NCI-H146 treated with DMSO at 0.1 percent for 48 hours (cell line): ENCODE measurements around the gene LIN37.
A peak's percentile ranks its signal among the peaks of the same experiment; 100 is the strongest.

Experiments
- DNase-seq: peaks from one replicate; lab custom pipeline; 2025; ENCODE audit not compliant: unreplicated experiment; lab: John Stamatoyannopoulos, UW

LIN37 gene, protein sequence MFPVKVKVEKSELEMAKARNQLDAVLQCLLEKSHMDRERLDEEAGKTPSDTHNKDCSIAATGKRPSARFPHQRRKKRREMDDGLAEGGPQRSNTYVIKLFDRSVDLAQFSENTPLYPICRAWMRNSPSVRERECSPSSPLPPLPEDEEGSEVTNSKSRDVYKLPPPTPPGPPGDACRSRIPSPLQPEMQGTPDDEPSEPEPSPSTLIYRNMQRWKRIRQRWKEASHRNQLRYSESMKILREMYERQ

DNA sequence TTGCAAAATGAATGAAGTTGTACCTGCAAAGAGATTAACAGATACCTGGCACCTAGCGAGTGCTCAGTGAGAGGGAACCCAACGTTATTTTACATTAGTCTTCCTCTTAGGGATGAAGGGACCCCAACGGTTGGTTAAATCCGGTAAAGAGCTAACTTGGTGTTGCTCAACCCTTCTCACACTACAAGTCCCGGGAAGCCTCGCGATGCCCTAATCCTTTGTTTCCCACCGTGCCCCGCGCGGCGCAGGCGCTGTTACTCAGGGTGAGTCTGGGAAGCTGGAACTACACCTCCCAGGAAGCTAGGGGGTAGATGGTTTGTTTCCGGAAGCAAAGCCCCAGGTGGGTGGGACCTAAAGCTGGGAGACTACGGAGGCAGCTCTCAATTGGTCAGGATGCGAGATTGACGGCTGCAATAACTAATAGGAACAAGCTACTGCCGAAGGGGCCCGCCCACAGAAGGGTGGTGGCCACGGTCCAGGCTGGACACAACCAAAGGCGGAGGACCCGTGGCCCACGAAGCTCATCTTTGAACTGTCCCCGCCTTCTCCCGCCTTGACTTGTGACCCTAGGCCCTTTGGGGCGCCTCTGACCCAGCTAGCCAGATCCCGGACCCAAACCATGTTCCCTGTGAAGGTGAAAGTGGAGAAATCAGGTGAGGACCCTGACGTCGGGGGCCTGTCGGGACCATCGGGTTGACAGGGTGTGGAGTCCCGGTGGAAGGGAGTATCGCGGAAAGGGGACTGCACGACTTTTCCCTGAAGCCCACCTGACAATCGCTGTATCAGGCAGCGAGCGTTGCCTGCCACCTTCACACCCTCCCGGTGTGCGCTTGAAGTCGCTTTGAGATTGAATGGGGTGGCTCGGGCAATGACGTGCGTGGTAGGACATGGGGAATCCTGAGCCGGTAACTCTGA is at the start of gene LIN37:
LIN37 (plus strand) TSS at position 471 of the 915 bp plus-strand sequence; CDS start at position 620, 149 bp downstream.
- DNase-seq, result peak; percentile 99

DNA sequence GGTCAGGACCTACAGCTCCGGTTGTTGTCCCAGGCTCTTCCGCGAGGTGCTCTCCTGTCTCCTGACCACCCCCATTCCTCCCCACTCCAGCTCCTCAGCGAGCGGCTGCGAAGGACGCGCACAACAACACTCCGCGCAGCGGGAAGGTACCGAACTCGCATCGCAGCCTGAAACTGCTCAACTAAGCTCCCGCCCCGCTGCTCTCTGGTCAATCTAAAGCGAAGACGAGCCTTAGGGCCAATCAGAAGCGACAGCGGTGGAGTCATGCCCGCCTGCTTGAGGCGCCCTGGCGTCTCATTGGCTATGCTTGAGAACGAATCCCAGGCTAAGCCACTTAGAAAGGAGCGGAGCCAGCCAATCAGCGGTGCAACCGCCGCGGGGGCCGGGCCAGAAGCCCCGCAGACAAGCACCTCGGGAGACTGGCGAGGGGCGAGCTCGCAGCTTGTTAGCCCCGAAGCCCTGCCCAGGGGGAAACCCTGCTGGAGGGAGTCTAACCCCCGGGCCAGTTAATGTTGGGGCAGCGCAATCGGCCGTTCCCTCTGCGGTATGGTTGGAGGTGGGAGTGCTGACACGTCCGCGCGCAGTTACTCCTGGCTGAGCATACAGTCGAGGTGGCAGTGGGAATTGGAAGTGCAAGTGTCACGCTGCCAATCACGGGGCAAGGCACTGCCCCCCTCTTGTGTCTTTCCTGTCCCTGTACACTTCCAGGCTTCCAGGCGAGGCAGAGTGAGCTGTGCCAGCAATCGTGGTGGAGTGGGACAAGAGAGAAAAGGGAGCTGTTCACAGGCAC is 46.0 kb upstream of the LIN37 start:
- peak; percentile 98 for DNase-seq

DNA sequence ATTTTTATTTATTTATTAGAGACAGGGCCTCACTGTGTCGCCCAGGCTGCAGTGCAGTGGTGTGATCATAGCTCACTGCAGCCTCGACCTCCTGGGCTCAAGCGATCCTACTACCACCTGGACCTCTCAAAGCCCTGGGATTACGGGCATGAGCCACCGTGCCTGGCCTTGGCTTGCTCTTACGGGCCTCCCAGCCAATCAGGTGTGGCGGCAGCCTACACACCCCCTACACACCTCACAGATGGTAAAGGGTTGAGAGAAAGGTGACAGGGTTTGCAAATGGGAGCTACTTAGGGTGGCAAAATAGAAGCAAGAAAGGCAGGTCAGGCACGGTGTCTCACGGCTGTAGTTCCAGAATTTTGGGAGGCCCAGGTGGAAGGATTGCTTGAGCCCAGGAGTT is 45.0 kb upstream of the LIN37 start:
- DNase-seq, result no peak

DNA sequence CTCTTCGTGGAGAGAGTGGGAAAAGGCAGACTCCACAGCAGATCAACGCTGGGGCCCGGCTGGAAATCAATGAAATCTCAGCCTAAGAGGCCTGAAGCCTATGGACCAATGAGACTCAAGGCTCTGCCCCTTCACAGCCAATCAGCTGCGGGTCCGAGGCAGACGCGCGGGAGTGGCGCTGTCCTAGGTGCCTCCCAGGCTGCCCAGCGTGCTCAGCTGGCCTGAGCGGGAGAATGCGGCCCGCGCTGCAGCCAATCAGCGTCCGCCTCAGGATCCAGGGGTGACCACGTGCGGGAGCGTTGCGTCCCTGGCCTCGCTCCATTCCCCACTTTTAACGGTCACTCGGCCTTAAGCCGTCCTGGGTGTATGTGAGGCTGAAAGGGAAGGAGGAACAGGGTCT is 44.2 kb upstream of the LIN37 start, which contains the start of gene ZBTB32:
ZBTB32 (plus strand) TSS at position 341 of the 400 bp plus-strand sequence. CDS start 10,069 bp downstream, outside the sequence.
- DNase-seq, result no peak

DNA sequence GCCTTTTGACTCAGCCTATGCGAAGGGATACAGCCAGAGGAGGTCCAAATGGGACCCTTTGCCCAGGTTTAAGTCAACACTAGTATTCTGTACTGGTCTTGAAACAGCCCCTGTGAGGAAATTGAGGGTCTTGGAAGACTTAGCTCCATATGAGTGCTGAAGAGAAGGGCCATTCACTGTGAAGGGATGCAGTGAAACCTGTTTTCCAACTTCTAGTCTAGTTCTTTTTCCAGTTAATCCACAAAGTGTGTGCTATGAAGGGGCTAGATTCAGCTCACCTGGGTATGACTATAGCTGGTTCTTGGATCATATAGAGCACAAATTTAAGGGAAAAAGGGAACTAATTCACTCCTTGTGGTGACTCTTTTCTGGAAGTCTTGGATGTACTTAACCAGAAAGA is 40.0 kb upstream of the LIN37 start:
- DNase-seq, result no peak

DNA sequence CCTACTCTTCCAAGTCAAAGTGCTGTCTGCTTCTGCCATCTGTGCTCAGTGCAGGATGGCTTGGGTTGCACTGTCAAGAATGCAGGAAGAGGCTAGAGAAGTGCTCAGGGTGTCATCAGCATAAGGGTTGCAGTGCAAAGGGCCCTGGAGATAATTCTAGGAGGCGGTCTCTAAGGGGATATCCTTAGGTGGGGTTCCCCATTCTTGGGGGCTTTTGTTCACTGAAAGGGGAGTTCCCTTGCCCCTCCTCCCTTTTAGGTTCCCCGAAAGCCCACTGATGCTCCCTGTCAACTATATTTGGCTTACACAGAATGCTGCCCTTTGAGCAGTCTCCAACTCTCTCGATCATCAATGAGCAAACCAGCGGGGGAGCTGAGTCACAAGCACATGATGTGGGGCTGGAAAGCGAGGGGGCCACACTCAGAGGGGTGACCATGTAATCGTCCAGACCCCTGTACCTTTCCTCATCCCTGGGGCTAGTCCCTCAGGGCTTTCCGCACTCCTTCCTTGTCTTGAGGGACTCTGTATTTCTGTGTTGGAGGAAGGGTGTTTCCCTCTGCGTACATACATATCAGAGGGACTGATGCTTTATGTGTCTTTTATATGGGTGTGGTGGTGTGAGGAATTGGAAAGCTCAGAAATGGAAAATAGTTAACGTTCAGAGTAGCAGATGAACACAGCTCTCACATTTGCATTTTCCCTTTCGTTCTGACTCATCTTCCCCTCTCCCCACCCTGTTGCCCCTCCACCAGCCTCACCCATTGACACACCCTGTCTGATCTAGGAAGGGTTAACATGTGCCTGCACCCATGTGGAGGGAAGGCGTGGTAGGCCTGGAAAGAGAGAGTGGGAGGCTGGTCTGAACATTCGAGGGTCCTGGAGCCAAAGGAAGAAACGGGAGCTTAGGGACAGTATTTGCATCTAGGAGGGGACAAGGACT is 37.3 kb upstream of the LIN37 start:
- DNase-seq, result no peak

DNA sequence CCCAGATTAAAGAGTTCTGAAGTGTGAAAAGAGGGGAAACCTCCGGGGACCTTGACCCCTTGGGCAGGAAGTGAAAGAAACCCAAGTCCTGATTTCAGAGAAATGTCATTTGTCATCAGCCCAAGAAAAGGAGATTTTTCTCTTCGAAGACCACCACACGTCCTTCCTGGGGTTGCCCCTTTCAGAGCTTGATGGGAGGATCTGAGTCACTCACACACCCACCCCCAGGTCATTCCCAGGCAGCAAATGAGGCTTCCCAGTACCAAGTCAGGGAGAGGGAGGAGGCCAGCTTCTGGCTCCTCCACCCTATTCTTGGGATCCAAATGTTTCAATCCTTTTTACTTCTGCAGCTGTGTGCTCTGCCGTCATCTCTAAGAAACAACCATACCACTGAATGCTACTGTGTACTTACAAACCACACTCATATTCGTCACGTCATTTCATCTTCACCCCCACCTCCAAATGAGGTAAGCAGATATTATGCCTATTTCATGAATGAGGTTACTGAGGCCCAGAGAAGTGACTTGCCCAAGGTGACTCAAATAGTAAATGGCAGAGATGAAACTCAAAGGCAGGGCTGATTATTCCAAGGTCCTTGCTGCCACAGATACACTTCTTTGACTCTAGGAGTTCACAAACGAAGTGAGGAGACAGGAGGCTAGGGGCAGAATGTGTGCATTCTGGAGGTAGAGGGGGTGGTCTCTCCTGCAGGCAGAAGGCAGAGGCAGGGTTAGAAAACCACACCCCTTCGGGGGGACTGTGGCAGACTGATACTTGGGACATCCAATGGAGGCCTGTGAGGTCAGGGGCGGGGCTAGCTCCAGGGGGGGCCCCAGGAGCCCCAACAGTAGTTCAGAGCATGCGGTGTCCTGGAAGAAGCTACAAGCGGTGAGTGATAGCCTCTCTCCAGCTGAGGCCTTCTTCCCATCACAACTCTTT is 35.5 kb upstream of the LIN37 start:
- no peak for DNase-seq

DNA sequence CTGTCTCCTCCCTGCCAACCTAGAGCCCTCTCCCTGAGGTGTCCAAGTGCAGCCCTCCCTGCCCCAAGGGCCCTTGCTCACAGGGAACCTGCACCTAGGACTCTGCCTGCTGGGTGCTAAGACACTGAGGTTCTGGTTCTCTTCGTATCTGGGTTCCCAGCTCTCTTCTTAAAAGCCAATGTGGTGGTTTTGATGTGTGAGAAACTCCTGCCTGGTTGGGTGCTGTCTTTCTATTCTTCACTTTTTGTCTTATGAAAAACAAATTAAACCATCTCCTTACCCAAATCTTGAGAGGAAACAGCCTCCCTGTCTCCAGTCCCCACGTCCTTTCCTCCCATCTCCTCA is 34.9 kb upstream of the LIN37 start:
- DNase-seq, result no peak

DNA sequence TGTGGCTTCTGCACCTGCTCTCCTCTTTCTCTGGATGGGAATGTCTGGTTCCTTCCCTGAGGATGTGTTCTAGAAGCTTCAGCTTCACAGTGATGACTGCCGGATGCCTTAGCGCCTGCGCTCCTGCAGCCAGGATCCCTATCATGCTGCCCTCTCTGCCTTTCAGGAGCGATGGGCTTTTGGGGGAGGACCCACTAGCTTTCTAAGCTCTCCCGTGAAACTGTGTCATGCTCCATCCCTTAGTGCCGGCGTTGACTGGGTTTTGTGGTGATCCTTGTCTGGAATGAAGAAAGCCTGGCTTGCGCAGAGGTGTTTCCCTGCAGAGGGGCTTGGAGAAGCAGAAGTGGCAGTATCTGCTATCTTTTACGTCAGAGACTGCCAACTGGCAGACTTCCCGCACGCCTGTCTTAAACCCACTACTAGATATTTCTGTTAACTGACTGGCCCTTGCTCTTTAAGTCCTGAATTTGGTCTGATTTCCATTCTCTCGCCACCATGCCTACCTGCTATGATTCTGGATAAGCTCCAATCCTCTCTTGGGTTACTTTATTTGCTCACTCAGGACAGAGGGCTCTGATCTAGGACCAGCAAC is 34.4 kb upstream of the LIN37 start:
- no peak for DNase-seq

DNA sequence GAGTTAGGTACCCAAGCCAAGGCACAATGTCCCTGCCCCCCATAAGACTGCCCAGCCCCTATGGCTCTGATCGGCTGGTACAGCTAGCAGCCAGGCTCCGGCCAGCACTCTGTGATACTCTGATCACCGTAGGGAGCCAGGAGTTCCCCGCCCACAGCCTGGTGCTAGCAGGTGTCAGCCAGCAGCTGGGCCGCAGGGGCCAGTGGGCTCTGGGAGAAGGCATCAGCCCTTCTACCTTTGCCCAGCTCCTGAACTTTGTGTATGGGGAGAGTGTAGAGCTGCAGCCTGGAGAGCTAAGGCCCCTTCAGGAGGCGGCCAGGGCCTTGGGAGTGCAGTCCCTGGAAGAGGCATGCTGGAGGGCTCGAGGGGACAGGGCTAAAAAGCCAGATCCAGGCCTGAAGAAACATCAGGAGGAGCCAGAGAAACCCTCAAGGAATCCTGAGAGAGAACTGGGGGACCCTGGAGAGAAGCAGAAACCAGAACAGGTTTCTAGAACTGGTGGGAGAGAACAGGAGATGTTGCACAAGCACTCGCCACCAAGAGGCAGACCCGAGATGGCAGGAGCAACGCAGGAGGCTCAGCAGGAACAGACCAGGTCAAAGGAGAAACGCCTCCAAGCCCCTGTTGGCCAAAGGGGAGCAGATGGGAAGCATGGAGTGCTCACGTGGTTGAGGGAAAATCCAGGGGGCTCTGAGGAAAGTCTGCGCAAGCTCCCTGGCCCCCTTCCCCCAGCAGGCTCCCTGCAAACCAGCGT is 33.6 kb upstream of the LIN37 start:
- peak; percentile 13 for DNase-seq

DNA sequence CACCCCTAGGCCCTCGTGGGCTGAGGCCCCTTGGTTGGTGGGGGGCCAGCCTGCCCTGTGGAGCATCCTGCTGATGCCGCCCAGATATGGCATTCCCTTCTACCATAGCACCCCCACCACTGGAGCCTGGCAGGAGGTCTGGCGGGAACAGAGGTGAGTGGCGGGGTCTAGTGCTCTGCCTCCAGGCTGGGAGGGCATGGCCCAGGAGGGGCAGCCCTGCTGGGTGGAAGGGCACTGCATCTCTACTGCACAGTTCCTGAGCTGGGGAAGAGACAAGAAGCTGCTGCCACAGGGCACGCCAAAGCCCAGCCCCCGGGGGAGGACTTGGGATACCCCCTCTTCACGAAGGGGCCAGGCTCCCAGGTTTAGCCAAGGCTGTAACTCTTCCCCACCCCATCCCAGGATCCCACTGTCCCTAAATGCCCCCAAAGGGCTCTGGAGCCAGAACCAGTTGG is 33.0 kb upstream of the LIN37 start:
- no peak for DNase-seq

DNA sequence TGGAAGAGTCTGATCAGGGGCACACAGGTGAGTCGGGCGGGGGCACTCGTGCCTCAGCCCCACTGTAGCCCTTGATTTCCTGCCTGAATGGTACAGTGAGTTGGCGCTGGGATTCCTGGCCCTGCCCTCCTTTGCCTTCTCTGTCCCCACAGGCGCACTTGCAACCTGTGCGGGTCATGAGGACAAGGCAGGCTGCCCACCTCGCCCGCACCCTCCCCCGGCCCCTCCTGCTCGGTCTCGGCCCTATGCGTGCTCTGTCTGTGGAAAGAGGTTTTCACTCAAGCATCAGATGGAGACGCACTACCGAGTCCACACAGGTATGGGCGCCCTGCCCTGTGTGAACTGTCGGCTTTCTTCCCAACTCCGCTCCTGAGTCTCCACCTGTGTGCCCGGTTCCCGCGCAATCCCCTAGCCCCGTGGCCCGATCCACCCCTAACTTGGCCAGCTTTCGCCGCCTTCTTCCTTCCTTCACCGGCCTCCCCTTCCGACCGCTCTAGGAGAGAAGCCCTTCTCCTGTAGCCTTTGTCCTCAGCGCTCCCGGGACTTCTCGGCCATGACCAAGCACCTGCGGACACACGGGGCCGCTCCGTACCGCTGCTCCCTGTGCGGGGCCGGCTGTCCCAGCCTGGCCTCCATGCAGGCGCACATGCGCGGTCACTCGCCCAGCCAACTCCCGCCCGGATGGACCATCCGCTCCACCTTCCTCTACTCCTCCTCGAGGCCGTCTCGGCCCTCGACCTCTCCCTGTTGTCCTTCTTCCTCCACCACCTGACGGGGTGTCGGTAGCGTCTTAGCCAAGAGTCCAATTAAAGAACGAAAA is 32.2 kb upstream of the LIN37 start:
- DNase-seq, result no peak

DNA sequence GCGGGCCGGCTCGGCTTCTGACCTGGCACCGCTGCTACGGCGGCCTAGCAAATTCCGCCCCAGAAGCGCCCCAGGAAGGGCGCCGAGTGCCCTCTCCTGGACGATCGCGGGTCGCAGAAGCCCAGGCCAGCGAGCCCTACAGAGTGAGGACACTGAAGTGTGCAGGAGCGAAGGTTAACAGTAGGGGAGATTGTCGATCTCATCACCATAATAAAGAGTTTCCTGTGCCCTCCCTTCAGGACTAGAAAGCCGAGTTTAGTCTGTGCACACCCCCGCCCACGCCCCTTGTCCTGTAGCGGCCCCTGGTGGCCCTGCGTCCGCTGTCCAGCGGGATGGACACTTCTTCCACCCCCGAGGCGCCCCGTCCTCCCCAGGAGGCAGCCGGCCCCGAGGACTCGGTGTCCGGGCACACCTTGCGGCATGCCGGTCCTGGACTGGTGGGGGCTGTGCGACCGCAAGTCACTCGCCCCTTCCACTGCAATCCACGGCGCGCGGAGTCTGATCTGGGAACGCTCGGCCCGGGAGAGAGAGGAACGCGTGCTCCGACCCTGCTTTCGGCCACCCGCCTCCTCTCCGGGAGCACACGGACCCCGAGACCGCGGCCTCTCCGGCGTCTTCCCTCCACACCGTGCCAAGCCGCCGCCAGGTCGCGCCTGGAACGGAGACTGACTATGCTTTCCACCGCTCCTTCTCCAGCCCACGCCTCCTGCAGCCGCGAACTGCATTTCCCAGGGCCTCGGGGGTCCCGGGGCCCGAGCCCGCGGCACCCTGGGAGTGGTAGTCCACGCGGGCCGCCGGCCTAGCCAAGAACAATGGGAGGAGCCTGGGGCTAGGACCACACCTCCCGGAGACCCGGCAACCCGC is 31.3 kb upstream of the LIN37 start:
- DNase-seq, result peak; percentile 98

DNA sequence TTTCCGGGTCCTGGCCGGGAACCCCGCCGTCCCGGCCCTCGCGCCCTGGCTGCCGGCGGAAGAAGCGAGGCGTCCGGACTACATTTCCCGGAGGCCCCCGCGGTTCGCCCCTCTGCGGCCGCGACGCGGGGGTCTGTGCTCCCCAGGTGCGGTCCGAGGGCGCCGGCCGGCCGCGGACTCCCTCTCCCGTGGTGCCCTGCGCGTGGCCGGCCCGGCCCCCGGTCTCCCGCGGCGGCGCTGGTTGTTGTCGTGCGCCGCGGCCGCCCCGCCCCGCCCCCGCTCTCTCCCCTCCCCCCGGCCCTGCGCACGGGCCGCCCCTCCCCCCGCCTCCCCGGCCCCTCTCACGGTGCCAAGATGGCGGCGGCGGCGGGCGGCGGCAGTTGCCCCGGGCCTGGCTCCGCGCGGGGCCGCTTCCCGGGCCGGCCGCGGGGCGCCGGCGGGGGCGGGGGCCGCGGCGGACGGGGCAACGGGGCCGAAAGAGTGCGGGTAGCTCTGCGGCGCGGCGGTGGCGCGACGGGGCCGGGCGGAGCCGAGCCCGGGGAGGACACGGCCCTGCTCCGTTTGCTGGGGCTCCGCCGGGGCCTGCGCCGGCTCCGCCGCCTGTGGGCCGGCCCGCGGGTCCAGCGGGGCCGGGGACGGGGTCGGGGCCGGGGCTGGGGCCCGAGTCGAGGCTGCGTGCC is 30.6 kb upstream of the LIN37 start, which contains the start of gene KMT2B:
KMT2B (plus strand) TSS at position 339 of the 680 bp plus-strand sequence; CDS start at position 355, 16 bp downstream.
- DNase-seq, result no peak

DNA sequence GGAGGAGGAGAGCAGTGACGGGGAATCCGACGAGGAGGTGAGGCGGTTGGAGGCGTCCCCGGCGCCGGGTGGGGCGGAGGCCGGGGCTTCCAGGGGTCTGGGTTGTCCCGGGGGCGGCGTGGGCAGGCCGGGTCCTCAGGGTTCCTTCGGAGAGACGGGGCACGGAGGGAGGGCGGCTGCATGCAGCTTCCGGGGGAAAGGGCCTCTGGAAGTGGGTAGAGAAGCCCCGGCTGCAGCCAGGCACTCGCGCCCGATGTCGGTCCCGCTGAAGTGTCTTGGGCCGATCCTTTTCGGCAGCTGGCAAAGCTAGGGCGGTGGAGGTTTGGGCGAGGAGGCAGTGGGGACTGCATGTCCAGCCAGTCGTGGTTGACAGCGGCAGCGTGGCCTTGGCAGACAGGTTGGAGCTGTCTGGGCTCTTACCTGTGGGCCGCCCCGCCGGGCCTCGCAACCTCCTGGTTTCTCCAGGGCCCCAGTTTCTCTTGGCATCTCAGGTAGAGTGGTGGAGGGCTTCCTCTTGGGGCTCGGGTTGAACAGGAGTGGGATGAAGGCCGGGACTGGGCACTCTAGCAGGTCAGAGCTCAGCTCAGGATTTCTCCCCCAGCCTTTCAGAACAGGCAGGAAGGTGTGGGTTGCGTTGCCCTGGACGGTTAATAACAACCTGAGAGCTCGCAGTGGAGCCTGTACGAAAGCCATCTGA is 29.9 kb upstream of the LIN37 start:
- DNase-seq, result no peak
